GM18502 (cell line): ENCODE data around the gene SLC6A13.
"Not testable (repeated sequence)": the region's sequence is repeated elsewhere in the genome, so short reads cannot be mapped to it uniquely, and the experiment has no call there.

Experiments
- ATAC-seq: cut with Tn5 transposase; IDR thresholded peaks from one replicate; pipeline ENCODE4 v1.9.1; 2021; ENCODE audit warnings: mild to moderate bottlenecking; ENCODE audit not compliant: unreplicated experiment, poor library complexity

The SLC6A13 gene

DNA sequence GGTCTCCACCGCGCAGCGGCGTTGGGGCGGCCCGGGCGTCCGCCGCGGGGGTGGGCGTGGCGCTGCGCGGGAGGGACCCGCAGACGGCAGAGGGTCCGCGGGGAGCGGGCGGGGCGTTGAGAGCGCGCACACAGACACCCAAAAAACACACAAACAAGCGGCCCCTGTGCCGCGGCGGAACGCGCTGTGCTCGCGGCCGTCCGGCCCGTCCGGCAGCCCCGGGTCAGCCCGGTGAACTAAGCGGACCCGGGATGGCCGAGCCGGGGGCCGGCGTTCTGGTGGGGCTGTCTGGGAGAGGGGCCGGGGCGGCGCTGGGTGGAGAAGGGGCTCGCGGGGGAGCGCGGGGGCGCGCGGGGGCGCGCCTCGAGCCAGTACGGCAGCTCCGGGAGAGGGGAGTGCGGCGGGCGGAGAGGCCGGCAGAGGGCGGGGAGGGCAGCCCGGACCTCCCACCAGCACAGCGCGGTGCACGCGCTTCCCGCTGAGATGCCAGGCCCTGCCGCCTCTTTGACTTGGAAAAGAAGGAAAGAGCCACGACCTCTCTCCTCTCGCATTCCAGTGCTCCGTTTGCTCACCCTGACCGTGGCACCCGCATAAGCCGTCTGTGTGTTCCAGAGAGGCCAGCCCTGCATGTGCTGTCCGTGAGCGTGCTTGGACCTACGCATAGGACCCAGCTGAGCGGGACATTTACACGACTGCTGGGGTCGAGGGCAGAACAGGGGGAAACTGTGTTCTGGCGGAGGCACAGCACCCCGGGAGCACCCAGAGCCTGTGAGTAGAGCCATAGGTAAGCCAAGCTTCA, 59.0 kb downstream of the SLC6A13 start:
- ATAC-seq: no peak

DNA sequence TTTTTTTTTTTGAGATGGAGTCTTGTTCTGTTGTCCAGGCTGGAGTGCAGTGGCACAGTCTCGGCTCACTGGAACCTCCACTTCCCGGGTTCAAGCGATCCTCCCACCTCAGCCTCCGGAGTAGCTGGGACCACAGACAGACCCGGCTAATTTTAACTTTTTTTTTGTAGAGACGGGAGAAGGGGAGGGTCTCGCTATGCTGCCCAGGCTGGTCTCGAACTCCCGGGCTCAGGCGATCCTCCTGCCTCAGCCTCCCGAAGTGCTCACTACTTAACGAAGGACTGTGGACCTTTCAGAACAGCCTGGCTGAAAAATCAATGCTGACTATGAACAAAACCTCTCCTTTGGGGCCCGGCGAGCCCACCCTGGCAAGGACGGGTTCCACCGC, 59.6 kb downstream of the SLC6A13 start:
- no peak for ATAC-seq

GRCh38 chr12:202081-202731, 60.4 kb downstream of the SLC6A13 start:
- no peak for ATAC-seq

DNA sequence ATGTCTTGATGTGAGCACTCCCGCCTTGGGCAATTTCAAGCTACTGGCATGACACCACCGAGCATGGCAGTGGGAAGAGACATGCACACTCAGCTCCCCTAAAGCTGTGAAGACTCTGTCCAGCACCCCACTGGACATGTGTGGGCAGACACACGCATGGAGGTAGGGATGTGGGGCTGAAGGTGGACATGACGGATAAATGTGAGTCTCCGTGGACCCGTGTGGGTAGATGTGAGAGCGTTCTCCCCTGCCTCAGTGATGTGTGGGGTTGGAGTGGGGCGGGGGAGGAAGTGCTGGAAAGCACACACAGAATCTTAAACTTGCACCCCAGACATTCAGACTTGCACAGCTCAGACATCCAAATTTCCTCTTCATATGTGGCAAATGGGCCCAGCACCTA, 61.3 kb downstream of the SLC6A13 start:
- ATAC-seq: no peak

GRCh38 chr12:198705-199104, 63.9 kb downstream of the SLC6A13 start:
- no peak for ATAC-seq

- ATAC-seq: no peak
Measured at GRCh38 chr12:197911-198695, 64.5 kb downstream of the SLC6A13 start.

- ATAC-seq: no peak
Measured at GRCh38 chr12:197347-197746, 65.3 kb downstream of the SLC6A13 start.

DNA sequence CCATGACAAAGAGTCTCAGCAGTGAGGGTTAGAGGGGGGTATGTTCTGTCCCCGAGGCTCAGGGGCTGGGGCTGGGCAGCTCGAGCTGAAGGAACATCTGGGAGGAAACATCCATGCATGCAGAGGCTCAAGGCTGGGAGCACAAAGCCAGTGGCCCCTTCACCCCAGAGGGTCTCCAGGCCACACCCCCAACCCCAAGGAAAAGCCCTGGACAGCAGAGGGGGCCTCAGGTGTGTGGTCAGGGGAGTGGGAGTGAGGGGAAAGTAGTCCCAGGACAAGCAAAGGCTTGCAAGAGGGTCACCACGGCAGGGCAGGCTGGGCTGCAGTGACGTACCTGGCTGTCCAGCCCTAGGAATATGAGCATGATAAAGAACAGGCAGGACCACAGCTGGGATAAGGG, 66.2 kb downstream of the SLC6A13 start:
- ATAC-seq: no peak

GRCh38 chr12:195951-196350, 66.7 kb downstream of the SLC6A13 start:
- no peak for ATAC-seq

- no peak for ATAC-seq
Measured at GRCh38 chr12:195156-195555, 67.5 kb downstream of the SLC6A13 start.

DNA sequence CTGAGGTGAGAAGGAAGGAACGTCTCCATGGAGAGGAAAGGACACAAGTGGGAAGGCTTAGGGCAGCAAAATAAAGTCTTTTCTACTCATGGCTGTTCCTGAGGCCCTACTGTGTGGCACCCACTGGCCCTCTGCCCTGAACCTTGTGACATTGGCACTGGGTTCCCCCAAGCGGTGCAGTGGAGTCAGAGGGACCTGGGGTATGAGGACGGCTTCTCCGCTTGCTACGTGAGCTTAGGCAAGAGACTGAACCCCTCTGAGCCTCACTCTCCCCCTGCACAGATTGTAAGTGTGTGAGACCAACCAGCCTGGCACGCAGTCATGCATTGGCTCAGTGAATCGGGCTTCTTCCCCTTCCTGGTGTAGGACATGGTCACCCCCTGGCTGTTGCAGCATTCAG, 68.4 kb downstream of the SLC6A13 start:
- ATAC-seq: no peak

- no peak for ATAC-seq
Measured at GRCh38 chr12:193261-193660, 69.4 kb downstream of the SLC6A13 start.

DNA sequence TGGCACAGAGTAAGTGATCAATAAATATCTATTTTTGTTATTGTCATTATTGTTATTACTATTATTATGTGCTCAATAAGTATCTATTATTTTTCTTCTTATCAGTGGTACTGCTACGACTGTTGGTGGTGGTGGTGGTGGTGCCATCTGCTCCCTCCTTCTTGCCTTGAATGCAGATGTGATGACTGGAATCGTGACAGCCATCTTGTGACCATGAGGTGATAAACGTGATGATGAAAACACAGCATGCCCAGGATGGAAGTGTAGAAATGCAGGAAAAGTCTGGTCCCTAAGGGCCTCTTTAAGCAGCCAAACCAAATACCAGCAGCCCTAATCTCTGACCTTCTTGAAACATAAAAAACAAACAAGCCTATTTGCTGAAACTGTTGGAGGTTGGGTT, 71.1 kb downstream of the SLC6A13 start:
- no peak for ATAC-seq

DNA sequence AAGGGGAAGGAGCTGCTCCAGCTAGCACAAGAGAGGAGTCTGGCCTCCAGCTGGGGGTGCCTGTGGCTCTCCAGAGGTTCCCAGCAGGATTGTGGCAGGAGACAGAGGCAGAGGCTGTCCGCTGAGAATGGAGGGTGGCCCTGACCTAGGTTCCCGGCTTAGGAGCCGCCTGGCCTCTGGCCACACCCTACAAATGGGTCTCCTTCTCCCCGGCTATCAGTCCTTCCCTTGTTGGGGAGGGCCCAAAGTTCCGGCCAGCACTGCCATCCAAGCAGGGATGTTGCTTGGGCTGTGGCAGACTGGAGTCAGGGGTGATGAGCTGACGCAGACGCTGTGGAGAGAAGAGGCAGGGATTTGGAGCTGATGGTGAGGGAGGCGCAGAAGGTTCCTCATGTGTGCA, 71.8 kb downstream of the SLC6A13 start:
- no peak for ATAC-seq

DNA sequence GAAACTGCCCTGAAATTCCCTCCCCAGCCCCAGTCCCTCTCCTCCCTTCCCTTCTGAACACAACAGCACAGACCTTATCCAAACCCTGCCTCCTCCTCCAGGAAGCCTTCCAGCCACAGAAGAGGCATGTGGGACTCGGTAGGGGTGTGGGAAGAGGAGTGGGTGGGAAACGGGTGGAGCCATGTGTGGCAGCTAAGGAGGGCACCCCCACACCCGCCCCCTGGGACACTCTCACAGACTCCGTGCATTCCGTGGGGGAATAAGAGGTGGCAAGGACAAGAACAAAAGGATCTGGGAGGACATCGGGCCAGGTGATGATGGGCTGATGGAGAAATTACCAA, 73.0 kb downstream of the SLC6A13 start:
- ATAC-seq: no peak

DNA sequence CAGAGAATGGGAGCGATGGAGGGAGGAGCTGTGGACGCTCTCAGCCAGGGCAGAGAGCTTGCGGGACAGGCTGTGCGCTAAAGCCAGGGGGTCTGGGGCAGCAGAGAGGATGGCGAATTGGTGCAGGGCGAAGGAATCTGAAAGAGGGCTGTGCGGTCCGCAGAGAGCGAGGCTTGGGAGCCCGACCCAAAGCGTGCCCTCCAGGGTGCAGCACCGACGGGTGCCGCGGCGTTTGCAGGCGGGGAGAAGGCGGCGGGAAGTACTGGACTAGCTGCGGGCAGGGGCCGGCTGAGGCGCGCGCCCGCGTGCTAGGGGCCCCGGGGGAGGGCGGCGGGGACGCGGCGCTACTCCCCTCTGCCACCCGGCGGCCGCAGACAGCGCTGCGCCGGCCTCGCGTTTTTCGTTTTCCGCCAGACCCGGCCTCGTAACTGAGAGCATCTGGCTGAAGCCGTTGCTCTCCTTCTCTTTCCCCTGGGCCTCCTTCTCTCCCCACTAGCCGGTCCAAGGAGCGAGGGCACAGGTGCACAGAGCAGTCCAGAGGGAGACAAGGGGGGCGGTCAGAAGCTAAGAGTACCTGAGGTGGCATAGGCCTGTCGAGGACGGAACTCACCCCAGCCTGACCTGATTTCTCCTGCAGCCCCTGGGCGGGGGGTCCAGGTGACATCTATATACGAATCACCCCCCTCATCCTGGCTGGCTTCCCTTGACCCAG, 73.6 kb downstream of the SLC6A13 start:
- no peak for ATAC-seq

- ATAC-seq: not testable (repeated sequence)
Measured at GRCh38 chr12:187986-188909, 74.4 kb downstream of the SLC6A13 start.

GRCh38 chr12:186006-186625, 76.5 kb downstream of the SLC6A13 start:
- no peak for ATAC-seq

GRCh38 chr12:185576-185955, 77.1 kb downstream of the SLC6A13 start:
- ATAC-seq: no peak
